Keratinocyte (primary cell): Measurements from ENCODE around the gene MAGI2. TPM values are rescaled to one million over a fixed set of nuclear protein-coding genes. Genes with fewer than 3 reads are reported as not detected.

Experiments
- DNase-seq: peaks from one replicate; pipeline ENCODE4 v3.0.0-alpha.2; 2011; ENCODE audit warnings: low read depth, missing footprints, low spot score
- FAIRE-seq: peaks from 2 replicates; lab custom pipeline; 2011; peaks lifted over from hg19 to GRCh38; lab: Jason Lieb, UNC
- H2AFZ ChIP-seq: 2 replicates; pipeline ENCODE4 v1.6.0; 2012; ENCODE audit warnings: low read length, control low read depth, inconsistent platforms; ENCODE audit not compliant: control insufficient read depth
- H3K27ac ChIP-seq: 2 replicates; pipeline ENCODE4 v1.5.1; 2011; ENCODE audit warnings: low read length; ENCODE audit not compliant: control insufficient read depth, insufficient read depth
- H3K27me3 ChIP-seq: 3 replicates; pipeline ENCODE4 v1.6.0; 2011; ENCODE audit warnings: low read length; ENCODE audit not compliant: control insufficient read depth, insufficient read depth; ENCODE audit errors: extremely low read depth
- H3K36me3 ChIP-seq, 2 experiments: 2 replicates in 1 of 2; 3 replicates in 1 of 2; pipeline ENCODE4 v1.5.1; 2011; ENCODE audit warnings: low read length in 2 of 2, mild to moderate bottlenecking in 1 of 2; ENCODE audit not compliant: control insufficient read depth in 2 of 2, insufficient read depth in 2 of 2; ENCODE audit errors: extremely low read depth in 1 of 2
- H3K4me1 ChIP-seq: 3 replicates; pipeline ENCODE4 v1.5.1; 2011; ENCODE audit warnings: low read length; ENCODE audit not compliant: control insufficient read depth, insufficient read depth; ENCODE audit errors: extremely low read depth
- H3K4me2 ChIP-seq: 3 replicates; pipeline ENCODE4 v1.6.0; 2011; ENCODE audit warnings: low read depth, low read length; ENCODE audit not compliant: control insufficient read depth, insufficient read depth; ENCODE audit errors: extremely low read depth
- H3K4me3 ChIP-seq, 3 experiments: fragments of 200-600 bp in 1 of 3; sonication (generic) in 1 of 3; 2 replicates in 2 of 3; 3 replicates in 1 of 3; pipeline ENCODE4 v1.5.1; 2011 to 2016; ENCODE audit warnings: low read length in 3 of 3, mild to moderate bottlenecking in 3 of 3, control low read depth in 2 of 3, inconsistent platforms in 1 of 3, low read depth in 1 of 3, mixed read lengths in 1 of 3, mixed run types in 1 of 3, moderate library complexity in 1 of 3; ENCODE audit not compliant: control insufficient read depth in 2 of 3, insufficient read depth in 2 of 3; ENCODE audit errors: extremely low read depth in 1 of 3
- H3K79me2 ChIP-seq: 2 replicates; pipeline ENCODE4 v1.6.0; 2012; ENCODE audit warnings: low read length; ENCODE audit not compliant: control insufficient read depth, insufficient read depth
- H3K9ac ChIP-seq: 3 replicates; pipeline ENCODE4 v1.6.0; 2011; ENCODE audit warnings: low read length; ENCODE audit not compliant: control insufficient read depth, insufficient read depth; ENCODE audit errors: extremely low read depth
- H3K9me1 ChIP-seq: 3 replicates; pipeline ENCODE4 v1.6.0; 2011; ENCODE audit warnings: low read length; ENCODE audit not compliant: control insufficient read depth, insufficient read depth; ENCODE audit errors: extremely low read depth
- H3K9me3 ChIP-seq: 2 replicates; pipeline ENCODE4 v1.5.1; 2012; ENCODE audit warnings: low read depth, low read length; ENCODE audit not compliant: control insufficient read depth
- H4K20me1 ChIP-seq: 3 replicates; pipeline ENCODE4 v1.6.0; 2011; ENCODE audit warnings: low read length; ENCODE audit not compliant: control insufficient read depth, insufficient read depth; ENCODE audit errors: extremely low read depth
- EZH2 ChIP-seq: IDR thresholded peaks from one replicate; pipeline ENCODE4 v1.6.1; 2012; ENCODE audit warnings: inconsistent platforms, mild to moderate bottlenecking, low read length, moderate library complexity
- dilution Hi-C: fragments of 300-500 bp; cut with MboI; formaldehyde crosslinking; loops from one replicate; pipeline ENCODE4 v1.7.0; 2020; ENCODE audit warnings: low sequenced_read_pairs; ENCODE audit not compliant: extremely low pct_ligation_motif_present
- polyA plus RNA-seq, 5 experiments: library from polyadenylated mRNA; depleted of rRNA in 3 of 5; stranded (reverse) in 3 of 5; stranded (forward) in 1 of 5; unstranded in 1 of 5; fragments of >200 nt; gene quantifications; 1 replicate in 1 of 5; 2 replicates in 3 of 5; 3 replicates in 1 of 5; pipeline versions ENCODE4 v1.2.1 to v1.2.3, GENCODE V29; 2011 to 2012; ENCODE audit warnings: missing spikeins in 2 of 5, low read depth in 1 of 5, low replicate concordance in 1 of 5
- TF ChIP-seq, protein P1 (sequence below), 3 experiments: IDR thresholded peaks in 1 of 3; conservative IDR thresholded peaks in 1 of 3; optimal IDR thresholded peaks in 1 of 3; 2 replicates in 2 of 3; 3 replicates in 1 of 3; pipeline versions ENCODE3 to v1.5.1; 2011; ENCODE audit warnings: low read length in 3 of 3, mild to moderate bottlenecking in 3 of 3, moderate library complexity in 2 of 3, control low read depth in 1 of 3, inconsistent platforms in 1 of 3; ENCODE audit not compliant: insufficient read depth in 2 of 3; ENCODE audit errors: extremely low read depth in 1 of 3

Gene MAGI2
- polyA plus RNA-seq, 1 donor (not counting 4 experiments of a cell fraction or from before 2014, with no cell fraction given): 0.07 TPM

DNA sequence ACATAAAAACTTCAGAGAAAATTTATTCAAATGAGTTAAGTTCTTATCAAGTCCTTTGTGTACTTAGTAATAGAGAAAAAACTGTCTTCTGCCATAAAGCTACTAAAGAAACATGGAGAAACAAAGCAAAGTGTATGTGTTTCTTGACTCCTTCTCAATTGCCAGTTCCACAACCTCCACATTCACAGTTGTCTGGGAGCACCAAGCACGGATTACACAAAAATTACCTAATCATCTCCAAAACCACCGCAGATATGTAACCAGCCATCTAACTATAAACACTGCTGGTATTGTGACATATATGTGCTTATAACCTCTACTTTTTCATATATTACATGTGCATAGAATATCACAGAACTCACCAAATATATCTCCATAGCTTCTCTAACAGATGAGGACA lies 23.1 kb downstream of the MAGI2 start:
- dilution Hi-C loops: no loop called here
- FAIRE-seq: no peak

DNA sequence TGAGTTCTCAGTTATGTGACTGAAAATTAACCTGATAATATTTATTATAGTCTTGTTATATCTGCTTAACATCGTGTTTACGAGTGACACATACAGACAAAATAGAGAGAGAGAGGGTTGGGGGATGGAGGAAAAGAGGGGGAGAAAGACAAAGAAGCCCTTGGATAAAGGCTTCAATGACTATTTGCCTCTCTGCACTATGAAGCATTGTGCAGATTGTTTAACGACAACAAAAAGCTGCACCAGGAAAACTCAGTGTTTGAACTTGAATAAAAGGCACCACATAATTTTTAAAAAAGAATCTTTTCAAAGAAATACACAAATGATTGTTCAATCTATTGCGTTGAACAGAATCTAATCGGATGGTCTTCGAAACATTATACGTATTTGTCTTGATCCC lies 27.8 kb downstream of the MAGI2 start:
- no peak overlapping the region for H3K4me2 ChIP-seq
- FAIRE-seq (no peak), DNase-seq (no peak)
- H3K4me3 ChIP-seq: no peak overlapping the region
- no peaks in the 10 kb centered on the region for H3K79me2 ChIP-seq
- no peaks in the 10 kb centered on the region for H3K9me1 ChIP-seq
- H3K9ac ChIP-seq: no peak overlapping the region
- H3K27me3 ChIP-seq: no peaks in the 10 kb centered on the region
- no peaks in the 10 kb centered on the region for H4K20me1 ChIP-seq
- H3K4me1 ChIP-seq: no peaks in the 10 kb centered on the region
- dilution Hi-C loops: no loop called here
- no peak overlapping the region for H2AFZ ChIP-seq
- TF ChIP-seq EZH2: no peak
- TF ChIP-seq, protein P1, sequence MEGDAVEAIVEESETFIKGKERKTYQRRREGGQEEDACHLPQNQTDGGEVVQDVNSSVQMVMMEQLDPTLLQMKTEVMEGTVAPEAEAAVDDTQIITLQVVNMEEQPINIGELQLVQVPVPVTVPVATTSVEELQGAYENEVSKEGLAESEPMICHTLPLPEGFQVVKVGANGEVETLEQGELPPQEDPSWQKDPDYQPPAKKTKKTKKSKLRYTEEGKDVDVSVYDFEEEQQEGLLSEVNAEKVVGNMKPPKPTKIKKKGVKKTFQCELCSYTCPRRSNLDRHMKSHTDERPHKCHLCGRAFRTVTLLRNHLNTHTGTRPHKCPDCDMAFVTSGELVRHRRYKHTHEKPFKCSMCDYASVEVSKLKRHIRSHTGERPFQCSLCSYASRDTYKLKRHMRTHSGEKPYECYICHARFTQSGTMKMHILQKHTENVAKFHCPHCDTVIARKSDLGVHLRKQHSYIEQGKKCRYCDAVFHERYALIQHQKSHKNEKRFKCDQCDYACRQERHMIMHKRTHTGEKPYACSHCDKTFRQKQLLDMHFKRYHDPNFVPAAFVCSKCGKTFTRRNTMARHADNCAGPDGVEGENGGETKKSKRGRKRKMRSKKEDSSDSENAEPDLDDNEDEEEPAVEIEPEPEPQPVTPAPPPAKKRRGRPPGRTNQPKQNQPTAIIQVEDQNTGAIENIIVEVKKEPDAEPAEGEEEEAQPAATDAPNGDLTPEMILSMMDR (optimal IDR thresholded peaks at IDR 0.05 in 1 of 3, IDR thresholded peaks at IDR 0.05 in 1 of 3, conservative IDR thresholded peaks at IDR 0.05 in 1 of 3; ENCODE audit: extremely low read depth in 1 of 3, insufficient read depth in 2 of 3, low read length in 3 of 3): no peak
- no peaks in the 10 kb centered on the region for H3K36me3 ChIP-seq
- no peak overlapping the region for H3K27ac ChIP-seq
- no peaks in the 10 kb centered on the region for H3K9me3 ChIP-seq

More for the DNA sequence above, 23.1 kb downstream of the MAGI2 start:
- Histone ChIP-seq H3K4me1 (no peaks in the 10 kb centered on the region), H3K79me2 (no peaks in the 10 kb centered on the region), H3K36me3 (no peaks in the 10 kb centered on the region), H2AFZ (no peak overlapping the region), H3K9me3 (no peaks in the 10 kb centered on the region), H3K27me3 (no peaks in the 10 kb centered on the region), H4K20me1 (no peaks in the 10 kb centered on the region), H3K9me1 (no peaks in the 10 kb centered on the region), H3K27ac (no peak overlapping the region), H3K9ac (no peak overlapping the region), H3K4me3 (no peak overlapping the region), H3K4me2 (no peak overlapping the region)
- DNase-seq: no peak
- TF ChIP-seq, protein P1 (optimal IDR thresholded peaks at IDR 0.05 in 1 of 3, IDR thresholded peaks at IDR 0.05 in 1 of 3, conservative IDR thresholded peaks at IDR 0.05 in 1 of 3; ENCODE audit: extremely low read depth in 1 of 3, insufficient read depth in 2 of 3, low read length in 3 of 3): no peak
- no peak for TF ChIP-seq EZH2
